GM19193 (cell line): ENCODE data around the gene FXN.

Experiments used
- POLR2A ChIP-seq: IDR thresholded peaks from 4 replicates; pipeline ENCODE4 v1.6.1; 2011; ENCODE audit not compliant: insufficient read depth, insufficient read length; ENCODE audit errors: extremely low read depth

The FXN gene

DNA sequence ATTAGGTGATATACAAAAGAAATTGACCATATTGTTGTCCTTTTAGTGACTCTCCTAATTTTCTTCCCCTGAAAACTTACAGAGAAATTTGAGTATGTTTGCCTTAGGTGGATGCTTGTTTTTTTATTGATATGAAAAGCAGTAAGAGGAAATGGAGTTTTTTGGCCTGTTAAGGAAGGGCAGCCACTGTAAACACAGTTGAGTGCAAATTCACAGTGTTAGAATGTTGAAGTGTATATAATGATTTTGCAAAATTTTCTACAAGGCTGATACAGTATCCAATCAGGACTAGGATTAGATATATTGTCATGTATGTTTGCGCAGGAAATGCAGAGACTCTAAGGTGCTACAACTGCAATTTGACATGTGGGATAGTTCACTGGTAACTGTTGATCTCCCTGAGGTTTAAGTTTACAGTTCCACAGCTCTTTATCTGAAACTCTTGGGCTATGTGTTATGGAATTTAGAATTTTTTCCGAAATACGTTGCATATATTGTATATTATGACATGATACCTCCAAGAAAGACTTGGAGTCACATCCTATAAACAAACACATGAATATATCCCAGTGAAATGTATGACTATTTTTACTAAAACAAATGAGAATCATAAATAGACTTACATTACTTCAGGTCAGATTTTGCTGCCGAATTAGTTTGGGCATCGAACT is 62.5 kb downstream of the FXN start:
- no peak for TF ChIP-seq POLR2A

DNA sequence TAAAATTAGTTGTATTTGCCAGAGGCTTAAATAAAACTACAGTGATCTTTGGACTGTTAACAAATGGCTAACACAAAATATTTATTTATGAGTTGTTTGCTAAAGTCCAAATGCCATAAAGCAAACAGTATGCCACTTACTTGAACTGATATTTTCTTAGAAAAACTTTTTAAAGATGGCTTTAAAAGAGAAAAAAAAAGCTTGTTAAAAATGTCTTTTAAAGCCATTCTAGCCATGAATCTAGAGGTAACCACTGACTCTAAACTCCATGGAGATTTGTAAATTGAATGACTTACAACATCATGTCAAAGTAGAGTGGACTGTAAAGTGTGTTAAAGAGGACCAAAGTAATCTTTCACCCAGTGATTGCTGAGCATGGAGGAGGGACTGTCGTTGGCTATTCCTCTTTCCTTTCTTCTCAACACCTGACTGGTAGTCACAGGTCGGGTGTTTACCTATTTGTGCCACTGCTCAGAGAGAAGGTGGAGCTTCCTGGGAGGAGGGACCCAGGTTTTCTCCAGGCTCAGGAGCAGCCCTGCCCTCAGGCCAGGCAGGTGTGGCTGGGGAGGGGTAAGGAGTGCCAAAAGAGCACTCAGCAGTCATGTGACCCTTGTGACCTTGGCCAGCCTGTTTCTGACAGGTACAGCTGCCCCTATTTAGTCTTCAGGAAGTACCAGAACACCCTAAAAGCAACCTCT is 69.4 kb downstream of the FXN start:
- TF ChIP-seq POLR2A = no peak

DNA sequence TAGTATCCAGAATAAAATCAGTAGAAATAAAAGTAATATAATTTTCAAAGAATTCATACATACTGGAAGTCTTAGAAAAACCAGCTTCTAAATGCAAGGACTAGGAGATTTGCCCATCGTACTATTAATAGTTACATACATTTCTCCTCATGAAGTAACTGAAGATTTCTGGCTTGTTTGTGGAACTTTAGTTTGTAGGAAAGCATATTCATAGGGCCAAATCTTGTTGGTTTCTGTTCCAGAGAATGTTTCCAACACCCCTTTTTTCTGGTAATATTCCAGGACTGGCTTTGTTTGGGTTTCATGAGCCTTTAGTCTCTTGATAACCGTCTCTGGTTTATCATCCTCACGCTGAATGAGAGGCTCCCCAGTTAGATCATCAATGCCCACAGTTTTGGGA is 72.2 kb downstream of the FXN start:
- TF ChIP-seq POLR2A = no peak

DNA sequence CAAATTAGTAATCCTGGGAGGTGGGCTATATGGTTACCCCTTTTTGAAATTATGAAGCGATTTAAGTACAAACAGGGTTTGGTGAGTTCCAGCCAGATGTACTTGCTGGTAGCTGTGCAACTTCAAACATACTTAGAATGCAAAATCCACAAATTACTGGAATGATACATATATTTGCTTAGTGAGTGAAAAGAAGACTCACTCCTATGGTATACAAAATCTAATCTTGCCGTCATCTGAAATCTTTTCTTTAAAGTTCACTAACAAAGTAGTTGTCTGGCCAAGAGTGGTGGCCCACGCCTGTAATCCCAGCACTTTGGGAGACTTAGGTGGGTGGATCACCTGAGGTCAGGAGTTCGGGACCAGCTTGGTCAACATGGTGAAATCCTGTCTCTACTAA is 73.6 kb downstream of the FXN start:
- no peak for TF ChIP-seq POLR2A

DNA sequence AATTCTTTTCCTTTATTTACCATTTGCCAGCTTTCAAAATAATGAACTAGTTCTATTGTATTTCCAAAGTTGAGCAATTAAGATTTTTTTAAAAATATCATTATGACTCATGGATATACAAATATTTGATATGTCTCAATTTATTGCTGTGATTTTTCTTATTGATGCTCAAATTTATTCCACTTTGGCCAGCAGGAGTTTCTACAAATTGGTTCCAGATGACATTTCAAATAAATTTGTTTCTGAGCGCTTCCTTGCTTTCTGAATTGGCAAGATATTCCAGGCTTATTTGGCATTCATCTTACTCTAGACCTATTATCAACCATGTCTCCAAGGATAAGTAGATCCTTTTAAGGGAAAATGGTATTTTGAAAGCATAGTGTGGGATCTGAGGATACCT is 80.1 kb downstream of the FXN start:
- TF ChIP-seq POLR2A = no peak

DNA sequence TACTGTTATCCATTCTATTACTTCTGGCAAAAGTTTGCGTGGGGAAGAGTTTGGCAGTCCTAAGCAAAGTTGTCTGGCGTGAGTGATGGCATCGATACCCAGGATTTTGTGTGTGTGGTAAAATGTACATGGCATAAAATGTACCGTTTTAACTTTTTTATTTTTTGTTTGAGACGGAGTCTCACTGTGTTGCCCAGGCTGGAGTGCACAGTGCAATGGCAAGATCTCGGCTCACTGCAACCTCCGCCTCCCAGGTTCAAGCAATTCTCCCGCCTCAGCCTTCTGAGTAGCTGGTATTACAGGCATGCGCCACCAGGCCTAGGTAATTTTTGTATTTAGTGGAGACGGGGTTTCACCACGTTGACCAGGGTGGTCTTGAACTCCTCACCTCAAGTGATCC is 83.1 kb downstream of the FXN start:
- TF ChIP-seq POLR2A = no peak

DNA sequence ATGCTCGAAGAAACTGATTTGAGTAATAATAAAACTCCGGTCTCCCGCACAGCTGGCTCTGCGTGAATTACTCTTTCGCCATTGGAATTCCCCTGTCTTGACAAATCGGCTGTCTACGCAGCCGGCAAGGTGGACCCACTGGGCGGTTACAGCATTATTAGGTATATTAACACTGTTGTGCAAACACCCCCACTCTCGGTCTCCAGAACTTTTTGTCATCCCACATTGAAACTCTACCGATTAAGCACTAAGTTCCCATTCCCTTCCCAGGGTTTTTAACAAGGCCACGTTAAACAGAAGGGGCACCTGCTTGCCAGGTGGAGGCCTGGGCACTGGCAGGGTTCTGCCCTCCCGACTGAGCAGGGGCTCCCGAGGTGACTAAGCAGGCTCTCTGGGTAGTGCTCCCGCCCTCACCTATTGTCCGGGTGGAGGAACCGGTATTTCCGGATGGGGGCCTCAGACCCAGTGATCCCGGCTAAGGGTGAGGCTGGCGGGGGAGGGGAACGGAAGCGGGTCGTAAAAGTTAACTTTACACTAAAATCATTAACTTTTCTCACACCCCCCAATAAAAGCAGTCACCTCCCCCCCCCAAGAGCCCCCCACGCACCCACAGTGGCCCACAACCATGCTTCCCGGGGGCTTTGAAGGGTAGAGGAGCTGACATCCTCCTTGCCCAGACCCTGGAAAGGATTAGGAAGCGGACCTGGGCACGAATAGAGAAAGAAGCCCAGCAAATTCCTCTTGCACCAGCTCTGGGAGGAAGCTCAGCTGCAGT is 85.0 kb downstream of the FXN start:
- no peak for TF ChIP-seq POLR2A

DNA sequence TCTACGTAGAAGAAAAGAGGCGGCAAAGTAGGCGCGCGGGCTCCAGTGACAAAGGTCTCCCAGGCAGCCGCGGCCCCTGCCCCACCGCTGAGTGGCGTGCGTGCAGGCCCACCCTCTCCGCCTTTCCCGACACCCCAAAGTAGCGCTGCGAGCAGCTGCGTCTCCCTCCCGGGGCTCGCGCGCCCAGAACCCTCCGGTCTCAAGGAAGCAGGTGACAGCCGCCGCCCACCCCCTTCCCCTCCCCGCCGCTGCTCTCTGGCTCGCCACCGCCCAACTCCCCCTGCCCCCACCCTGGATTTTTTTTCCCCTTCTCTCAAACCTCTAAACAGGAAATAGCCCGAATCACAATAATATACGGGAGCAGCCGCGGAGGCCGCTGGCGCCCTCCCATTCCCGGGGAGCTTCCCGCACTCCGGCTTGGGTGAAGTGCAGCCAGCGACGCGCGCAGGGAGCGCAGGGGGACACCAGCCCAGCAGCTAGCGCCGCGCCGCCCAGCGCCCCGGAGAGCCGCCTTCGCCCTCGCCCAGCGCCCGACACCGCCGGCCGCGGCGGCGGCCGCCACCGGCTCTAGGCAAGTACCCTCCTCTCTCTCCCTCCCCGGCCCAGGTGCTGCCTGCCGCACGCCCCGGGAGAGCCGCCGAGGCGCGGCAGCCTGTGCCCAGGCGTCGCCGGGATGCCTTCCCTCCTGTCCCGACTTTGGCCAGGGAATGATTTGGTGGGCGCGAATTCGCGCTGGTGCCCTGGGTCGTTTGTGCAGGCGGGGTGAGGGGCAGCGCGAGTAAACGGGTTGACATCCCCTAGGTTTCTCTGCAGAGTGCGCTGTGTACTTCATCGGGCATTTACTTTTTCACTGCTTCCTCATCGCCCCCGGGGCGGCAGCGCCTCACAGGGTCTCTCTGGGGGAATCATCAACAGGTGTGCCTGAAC is 85.9 kb downstream of the FXN start:
- TF ChIP-seq POLR2A = peak; percentile 21

DNA sequence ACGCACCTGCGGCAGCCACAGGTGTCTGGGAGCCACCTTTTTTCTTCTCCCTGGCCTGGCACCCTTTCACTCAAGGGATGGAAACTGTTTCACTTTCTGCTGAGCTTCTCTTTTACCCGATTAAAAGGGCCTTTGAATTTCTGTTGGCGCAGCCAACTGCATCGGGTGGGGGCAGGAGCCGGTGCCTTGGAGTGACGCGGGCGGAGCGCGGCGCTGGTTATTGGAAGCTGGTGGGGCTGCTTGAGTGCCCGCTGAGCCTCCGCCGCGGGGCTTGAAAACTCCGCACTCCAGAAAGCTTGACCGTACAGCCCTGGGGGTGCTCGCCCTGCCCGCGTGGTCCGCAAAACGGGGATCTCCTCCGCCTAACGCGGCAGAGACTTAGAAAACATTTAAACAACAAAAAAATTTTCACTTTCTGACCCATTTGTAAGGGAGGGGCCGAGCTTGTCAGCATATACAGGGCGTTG is 86.6 kb downstream of the FXN start:
- no peak for TF ChIP-seq POLR2A

DNA sequence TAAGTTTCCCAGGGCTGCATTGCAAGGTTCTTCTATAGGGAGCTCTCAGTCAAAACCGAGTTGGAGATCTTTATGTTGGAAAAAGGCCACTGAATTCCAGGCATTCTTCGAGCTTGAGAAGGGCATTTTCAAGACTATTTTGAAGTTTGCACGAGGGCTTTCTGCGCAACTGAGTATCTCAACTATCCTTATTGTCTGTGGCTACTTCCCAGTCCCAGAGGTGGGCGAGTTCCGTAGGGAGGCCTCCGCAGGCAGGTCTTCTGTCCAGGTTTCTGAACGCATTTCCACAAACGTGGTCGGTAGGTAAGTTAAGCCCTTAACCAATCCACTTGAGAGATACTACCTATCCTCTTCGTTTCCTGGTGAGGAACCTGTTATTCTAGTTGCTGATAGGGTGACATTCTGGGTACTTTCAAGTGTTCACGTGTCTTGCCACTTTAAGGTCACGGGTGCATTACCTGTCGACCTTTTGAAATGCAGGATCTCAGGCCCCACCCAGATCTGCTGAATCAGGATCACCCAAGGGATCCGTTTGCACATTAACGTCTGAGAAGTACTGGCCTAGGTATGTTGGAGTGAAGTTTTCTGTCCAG is 87.1 kb downstream of the FXN start:
- no peak for TF ChIP-seq POLR2A

DNA sequence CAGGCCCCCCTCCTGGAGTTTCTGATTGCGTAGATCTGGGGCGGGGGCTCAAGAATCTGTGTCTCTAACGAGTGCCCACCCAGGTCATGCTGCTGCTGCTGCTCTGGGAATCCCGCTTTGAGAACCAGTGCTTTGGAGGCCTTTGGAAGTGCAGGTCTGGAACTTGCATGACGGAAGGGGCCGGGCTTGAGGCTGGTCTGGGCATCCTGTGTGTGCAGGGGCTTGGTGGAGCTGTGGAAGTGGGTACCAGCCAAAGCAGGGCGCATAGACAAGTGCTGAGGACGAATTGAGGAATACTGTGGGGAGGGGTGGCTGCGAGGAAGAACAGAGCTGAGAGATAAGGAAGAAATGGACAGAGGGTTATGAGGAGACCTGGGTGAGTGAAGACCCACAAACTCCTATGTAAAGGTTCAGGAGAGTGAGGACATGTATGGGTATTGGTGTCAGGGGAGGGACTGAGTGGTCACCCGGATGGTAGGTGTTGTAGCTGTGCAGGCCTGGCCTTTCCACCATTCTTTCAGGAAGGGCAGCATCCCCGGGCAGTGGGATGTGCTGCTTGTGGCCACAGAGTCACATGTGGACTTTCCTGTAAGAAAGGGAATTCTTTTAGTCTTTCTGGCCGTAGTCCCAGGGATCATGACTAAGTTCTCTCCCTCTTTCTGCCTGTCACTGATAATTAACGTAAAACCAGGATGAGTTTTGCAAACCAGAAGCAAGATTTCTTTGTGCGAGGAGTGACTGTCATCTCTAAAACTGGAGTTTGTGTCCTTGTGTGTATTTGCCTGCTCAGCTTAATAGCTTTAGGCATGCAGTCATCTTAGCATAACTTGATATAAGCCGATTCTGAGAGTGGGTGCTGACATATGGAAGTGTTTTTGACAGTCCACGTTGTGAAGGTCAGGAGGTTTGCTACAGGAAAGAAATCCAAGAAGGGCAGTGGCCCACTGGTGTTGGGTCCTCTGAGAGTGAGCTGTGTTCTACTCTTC is 95.2 kb downstream of the FXN start:
- TF ChIP-seq POLR2A = no peak

DNA sequence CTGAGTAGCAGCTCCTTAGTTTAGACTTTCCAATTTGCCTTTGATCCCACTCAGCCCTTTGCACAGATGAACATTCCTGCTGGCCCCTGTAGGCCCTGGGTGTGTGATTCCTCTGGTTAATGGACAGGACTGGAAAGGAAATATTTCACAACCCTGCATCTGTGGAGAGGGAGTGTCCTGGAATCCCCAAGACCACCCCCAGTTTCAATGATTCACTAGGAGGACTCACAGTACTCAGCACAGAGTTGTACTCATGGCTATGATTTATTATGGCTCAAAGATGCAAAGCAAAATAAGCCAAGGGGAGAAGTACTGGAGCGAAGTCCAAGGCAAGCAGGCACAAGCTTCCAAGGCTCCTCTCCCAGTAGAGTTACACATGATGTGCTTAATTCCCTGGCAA is 96.1 kb downstream of the FXN start:
- TF ChIP-seq POLR2A = no peak

DNA sequence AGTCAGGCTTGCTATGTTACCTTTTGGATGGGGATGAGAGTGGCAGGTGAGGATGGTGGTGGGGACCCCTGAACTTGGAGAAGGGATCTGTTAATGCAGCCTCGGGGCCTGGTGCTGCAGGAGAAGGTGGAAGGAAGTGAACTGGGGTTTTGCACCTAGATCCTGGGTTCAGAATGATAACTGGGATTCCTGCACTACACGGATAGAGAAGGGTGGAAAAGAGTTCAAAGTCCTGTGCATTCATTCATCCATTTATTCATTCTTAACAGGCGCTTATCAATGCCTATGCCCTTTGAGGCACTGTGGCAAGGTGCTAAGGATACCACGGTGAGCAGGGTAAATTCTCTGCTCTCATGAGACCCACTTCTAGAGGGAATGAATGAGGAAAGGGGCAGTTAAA is 96.8 kb downstream of the FXN start:
- no peak for TF ChIP-seq POLR2A
